Lung microvascular endothelial cell (primary cell): ENCODE measurements around the gene TYW1. TPM values are rescaled to one million over a fixed set of nuclear protein-coding genes. Genes with fewer than 3 reads are reported as not detected.
"Not testable (repeated sequence)": the region's sequence is repeated elsewhere in the genome, so short reads cannot be mapped to it uniquely, and the experiment has no call there.

Experiments used
- DNase-seq, 2 donors: peaks; one replicate each; pipeline versions ENCODE4 v3.0.0 to v3.0.0-alpha.2; 2010; ENCODE audit warnings: low read depth in 2 of 2
- total RNA-seq: library from RNA; depleted of rRNA; stranded (reverse); fragments of >200 nt; gene quantifications from 2 replicates; pipeline ENCODE4 v1.2.1, GENCODE V29; 2014

Gene TYW1
- total RNA-seq, 1 donor from 2014 or later, result 12.1 TPM

DNA sequence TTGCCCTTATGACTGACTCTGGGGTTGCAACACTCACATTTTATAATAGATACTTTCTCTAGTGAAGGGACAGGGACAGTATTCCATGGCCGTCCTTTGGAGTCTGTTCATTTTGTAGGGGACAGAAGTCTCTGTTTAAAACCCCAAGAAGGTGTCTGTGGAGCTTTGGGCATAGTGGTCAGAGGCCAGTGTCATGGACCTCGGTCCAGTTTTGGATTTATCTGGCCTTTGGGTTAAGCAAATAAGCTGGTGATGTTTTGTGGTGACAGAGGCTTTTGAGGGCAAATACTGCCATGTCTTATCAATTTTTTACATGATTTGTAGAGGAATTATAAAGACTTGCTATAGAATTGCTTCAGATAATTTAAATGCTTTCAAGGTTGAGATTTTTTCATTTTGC, 50.2 kb downstream of the TYW1 start:
- DNase-seq, result not testable (repeated sequence)

DNA sequence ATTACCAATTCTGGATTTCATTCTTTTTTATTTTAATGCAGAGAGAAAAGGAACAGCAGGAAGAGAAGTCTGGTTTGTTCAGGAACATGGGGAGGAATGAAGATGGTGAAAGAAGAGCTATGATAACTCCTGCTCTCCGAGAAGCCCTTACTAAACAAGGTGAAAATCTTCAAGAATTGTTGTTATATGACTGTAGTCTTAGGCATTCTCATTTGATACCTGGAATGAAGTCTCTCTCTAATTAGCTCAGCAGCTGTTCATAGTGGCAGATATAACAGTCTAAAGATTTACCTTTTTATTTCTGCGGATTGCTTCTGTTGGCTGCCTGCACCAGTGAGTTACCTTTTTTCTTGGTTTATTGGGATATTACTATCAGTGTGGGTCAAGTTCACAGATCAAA, 53.3 kb downstream of the TYW1 start:
- not testable (repeated sequence) for DNase-seq

DNA sequence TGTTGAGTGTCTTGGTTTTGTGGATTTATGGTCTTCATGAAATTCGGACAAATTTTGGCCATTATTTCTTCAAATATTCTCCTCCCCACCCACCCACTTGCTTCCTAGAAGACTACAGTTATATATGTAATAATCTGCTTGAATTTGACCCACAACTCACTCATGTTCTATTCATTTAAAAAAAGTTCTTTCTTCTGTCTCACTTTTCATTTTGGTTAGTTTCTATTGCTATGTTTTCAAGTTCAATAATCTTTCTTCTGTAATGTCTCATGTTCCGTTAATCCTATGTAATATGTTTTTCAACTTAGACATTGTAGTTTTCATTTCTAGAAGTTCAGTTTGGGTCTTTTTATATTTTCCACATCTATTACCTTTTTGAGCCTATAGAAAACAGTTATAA, 55.5 kb downstream of the TYW1 start:
- DNase-seq, result not testable (repeated sequence)

DNA sequence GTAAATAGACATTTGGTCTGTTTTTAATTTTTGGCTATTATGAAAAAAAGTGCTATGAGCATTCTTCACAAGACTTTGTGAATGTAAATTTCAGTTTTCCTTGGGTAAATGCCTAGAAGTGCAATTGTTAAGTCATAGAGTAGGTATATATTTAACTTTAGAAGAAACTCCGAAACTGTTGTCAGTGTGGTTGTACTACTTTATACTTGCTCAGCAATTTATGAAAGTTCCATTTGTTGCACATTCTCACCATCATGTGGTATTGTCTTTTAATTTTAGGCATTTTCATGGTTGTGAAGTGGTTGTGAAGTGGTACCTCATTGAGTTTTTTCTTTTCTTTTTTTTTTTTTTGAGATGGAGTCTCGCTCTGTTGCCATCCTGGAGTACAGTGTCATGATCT, 60.0 kb downstream of the TYW1 start:
- no peak for DNase-seq

DNA sequence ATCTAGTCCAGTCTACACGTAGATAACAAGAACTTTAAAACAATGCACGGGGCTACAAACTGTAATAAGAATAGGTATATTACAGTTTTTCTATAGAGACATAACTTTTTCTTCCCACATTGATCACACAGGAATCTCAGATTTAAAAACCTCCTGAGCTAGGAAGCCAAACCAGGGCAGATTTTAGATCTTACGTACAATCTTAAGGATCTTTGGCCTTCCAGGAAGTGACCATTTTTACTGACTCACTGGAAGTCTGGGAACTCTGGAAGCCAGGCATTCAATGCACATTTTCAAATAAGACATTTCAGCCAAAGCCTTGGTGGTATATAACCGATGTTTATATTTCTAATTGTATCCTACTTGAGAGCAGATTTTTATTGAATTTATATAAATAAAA, 64.7 kb downstream of the TYW1 start:
- DNase-seq, result peak in 1 of 2 donors; percentile 76

DNA sequence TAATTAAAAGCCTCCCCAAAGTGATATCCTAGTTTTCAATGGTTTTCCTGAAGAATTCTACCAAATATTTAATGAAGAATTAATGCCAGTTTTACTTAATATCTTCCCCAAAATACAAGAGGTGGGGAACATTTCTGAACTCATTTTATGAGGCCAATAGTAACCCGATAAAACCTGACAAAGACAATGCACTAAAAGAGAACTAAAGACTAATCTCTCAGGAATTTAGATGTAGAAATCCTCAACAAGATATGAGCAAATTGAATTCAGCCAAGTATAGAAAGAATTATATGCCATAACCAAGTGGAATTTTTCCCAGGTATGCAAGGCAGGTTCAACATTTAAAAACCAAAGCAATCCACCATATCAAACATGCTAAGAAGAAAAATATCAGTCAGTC, 66.2 kb downstream of the TYW1 start:
- not testable (repeated sequence) for DNase-seq

DNA sequence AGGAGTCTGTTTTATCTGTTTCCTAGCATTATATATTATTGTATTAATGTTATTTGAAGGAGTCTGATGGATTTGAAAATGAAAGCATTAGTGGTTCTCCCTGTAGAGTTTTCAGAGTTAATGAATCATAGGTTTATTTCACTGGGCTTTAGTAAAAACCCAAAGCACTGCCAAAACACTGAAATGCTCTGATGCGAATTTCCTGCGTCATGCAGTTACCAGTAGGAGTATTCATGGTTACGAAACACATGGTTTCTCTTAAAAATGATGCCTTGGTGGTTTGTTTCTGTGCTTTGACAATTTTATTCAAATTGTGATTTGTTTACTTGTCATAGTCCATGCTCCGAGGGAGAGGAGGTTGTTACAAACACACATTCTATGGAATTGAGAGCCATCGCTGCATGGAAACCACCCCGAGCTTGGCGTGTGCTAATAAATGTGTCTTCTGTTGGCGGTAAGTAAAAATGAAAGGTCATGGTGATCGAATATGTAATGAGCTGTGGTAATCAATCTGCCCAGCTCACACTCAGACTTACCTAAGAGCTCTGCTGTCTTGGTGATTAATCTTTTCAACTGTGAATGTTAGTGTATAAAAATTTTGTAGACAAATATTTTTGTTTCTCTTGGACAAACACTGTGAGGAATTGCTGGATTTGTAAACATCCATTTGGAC, 70.5 kb downstream of the TYW1 start:
- peak in 1 of 2 donors; percentile 17 for DNase-seq

DNA sequence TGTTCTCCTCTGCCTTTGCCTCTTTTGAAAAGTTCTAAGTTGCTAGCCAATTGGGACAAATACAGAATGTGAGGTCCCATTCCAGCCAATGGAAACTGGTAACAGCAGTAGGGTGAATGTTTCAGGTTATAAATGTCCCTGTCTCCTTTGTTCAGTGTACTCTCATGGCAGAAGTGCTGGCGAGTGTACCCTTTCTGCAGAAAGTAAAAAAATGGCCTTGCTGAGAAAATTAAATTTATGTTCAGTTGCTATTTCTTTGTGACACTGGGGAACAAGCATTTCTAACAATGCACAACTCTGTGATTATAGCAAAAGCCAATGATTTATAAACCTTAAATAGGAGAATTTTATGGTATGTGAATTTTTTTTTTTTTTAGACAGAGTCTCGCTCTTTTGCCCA, 79.5 kb downstream of the TYW1 start:
- DNase-seq, result not testable (repeated sequence)

DNA sequence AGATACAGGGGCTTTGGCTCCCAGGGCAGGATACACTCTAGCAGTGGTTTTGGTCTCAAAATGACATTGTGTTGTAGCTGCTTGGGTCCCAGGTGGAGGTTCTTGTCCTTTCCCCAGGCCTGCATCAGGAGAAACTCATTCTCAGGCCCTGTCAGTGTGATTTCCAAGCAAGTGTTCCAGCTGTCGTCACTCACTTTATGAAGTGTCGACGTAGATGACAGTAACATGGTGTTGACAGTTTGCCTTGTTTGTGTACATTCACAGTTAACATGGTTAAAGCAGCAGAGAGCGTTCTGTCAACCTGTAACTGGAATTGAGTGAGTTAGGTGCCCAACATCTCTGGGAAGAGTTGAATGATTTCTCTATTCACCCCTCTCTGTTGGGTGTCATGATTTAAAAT, 86.2 kb downstream of the TYW1 start:
- DNase-seq, result not testable (repeated sequence)

DNA sequence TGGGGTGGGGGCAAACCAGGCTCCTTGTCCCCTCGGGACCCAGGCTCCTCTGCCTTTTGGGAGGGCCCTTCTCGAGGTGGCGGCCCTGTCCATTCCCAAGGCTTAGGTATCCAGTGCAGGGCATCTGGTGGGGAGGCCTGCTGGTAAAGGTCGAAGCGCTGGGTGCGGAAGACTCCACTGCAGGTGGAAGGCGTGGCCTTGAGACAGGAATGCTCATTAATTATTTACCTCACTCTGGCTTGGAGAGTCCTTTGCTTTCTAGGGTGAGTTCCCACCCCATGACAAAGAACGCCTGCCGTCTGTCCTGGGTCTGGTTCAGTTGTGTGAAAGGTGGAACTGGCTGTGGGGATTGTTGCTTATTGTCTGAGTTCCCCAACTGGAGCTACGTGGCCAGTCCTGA, 92.6 kb downstream of the TYW1 start:
- DNase-seq, result not testable (repeated sequence)

DNA sequence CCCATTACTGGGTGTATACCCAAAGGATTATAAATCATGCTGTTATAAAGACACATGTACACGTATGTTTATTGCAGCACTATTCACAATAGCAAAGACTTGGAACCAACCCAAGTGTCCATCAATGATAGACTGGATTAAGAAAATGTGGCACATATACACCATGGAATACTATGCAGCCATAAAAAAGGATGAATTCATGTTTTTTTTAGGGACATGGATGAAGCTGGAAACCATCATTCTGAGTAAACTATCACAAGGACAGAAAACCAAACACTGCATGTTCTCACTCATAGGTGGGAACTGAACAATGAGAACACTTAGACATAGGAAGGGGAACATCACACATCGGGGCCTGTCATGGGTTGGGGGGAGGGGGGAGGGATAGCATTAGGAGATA, 94.4 kb downstream of the TYW1 start:
- not testable (repeated sequence) for DNase-seq

DNA sequence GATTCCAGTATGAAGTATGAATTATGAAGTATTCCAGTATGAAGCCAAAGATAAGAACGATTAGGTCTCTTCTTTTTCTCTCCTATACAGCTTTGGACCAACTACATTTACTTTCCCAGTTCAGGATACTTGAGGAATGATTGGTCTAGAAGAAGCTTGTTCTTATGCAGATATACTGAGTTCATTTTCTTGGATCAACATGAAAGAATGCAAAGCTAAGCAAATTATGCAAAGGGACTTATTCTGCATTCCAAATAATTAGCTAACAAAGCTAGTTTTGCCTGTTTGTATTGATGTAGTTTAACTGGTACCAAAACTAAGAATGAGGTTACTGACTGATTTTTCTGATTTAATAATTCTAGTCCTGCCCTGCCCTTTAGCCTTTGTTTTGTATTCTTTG, 101.4 kb downstream of the TYW1 start:
- not testable (repeated sequence) for DNase-seq

DNA sequence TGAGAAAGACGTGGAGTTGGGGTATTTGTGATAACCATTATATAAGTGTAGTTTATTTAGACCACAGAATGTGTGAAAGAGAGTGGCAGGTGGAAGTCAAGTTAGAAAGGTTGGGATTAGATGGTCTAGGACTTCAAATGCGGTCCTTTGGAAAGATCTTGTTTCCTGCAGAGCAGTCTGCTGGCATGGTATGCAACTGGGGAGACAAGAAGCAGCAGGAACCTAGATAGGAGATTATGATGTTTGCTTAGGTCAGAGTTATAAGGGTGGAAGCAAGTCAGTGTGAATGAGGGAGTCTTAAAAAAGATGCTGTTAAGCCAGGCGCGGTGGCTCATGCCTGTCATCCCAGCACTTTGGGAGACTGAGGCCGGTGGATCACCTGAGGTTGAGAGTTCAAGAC, 102.8 kb downstream of the TYW1 start:
- DNase-seq, result not testable (repeated sequence)

DNA sequence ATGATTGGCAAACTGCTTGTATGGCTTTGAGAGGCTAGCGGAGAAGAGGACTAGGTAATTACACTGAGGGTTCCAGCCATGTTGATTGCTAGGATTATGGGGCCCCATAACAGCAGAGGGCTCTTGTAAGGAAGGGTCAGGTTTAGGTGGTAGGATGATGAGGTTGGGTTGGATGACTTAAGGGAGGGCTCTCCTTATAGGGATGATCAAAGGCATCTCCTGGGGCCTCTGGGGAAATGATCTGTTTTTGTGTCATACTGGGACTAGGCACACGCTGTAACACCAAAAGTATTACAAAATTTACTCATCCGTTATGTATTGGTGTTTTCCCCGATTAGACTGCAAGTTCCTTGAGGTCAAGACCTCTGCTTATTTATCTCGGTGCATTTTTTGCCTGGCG, 103.4 kb downstream of the TYW1 start:
- not testable (repeated sequence) for DNase-seq

DNA sequence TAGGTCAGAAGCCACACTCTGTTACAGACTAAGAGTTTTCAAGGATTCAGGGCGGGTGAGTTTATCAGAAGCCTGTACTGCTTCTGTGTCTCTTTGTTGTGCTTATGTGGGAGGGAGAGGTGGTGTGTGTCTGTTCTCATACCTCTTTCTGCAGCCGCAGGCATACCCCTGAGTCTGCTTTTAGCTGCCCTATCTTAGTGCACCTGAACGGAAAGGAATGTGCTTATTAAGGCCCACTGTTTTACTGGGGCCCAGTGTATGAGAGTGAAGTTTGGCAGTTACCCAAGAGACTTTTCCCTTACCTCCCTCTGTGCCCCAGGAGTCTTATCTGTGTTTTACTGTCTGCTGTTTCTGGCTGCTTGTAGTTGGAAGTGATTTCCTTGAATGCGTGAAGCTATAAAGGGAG, 104.3 kb downstream of the TYW1 start:
- no peak for DNase-seq

DNA sequence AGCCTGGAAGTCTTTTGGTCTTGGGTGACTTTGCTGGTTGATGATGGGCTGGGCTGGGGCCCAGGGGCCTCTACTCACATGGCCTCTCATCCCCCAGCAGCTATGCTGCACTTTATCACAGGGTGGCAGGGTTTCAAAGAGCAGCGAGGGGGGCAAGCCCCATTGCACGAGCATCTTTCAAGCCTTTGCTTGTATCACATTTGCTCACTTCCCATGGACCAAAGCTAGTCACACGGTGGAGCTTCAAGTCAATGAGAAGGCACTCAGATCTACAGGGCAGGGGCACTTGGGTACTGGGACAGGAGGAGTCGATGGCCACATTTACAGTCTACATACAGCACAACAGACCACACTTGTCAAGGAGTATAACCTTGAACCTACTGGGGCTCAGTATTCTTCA, 108.3 kb downstream of the TYW1 start:
- DNase-seq, result not testable (repeated sequence)

DNA sequence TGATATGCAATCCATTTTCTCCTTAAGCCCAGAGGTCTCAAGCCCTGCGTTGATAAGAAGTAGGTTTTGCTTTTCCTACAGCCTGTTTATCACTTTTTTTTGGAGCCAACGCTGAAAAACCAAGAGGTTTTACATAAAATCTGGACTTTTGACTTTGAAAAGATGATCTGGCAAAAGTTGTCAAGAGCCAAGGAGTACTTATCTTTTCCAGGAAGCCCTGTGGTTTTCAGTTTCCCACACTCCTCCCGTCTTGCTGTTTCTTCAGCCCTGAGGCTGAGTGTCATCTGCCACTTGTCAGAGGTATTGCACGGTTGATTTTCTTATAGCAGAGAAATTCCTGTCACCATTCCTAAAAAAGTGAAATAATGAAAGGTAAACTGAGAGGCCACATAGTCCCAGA, 108.7 kb downstream of the TYW1 start:
- peak in 1 of 2 donors; percentile 27 for DNase-seq

DNA sequence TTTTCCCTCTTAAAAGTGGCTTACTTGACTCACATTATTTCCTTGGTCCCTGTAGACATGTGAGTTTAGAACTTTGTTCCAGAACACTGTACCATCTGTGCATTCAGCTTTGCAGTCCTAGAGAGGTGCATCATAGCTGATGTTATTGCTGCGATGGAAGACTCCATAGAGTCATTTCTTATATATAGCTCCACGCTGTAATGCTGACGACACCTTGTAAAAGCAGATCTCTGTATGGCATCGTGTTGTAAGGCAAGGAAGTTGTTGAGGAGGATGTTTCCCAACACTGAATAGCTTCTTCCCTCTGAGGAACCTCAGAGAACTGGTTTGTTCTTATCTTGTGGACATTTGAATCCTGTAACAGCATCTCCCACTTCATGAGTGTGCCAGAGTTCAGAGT, 109.6 kb downstream of the TYW1 start:
- not testable (repeated sequence) for DNase-seq

DNA sequence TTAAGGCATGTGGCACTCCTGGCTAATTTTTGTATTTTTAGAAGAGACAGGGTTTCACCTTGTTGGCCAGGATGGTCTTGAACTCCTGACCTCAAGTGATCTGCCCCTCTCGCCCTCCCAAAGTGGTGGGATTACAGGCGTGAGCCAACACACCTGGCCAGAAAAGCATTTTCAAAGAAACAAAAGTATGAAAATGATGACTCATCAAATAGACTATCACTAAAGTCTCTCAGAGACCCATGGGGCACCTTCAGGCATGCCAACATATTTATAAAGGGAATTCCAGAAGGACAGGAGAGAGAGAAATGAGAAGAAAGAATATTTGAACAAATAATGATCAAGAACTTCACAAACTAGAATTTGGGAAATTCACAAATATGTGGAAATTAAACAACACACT, 114.7 kb downstream of the TYW1 start:
- DNase-seq, result not testable (repeated sequence)

DNA sequence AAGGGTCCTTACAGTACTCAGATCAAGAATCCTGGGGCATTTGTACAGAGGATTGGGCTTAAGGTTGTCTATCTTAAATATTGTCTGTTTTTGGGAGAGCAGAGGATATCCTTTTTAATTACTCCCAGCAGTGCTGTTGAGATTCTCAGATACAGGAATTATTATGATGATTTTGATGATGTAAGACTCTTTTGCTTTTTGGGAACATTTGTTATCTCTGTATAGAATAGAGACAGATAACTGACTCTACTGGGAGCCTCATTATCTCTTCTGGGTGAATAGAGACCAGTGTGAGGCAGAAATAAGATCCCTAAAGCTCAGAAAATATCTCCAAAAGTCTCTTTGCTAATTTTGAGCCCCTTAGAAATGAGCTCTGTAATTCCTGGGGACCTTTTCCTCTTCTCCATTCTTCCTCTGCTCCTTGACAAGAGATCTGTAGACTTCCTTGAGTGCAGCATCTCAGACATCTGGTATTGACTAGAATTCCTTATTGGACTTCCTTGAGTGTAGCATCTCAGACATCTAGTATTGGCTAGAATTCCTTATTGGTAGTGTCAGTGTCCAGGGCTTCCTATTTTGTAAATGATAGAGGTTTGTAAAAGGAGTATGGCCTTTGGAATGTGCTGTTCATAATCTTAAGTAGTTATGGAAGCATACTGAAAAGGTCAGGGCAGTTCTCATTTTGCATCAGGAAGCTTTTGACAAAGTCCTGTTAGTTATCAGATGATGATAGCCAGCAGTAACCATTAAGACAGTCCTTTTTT, 118.0 kb downstream of the TYW1 start:
- peak in 1 of 2 donors; percentile 63 for DNase-seq

DNA sequence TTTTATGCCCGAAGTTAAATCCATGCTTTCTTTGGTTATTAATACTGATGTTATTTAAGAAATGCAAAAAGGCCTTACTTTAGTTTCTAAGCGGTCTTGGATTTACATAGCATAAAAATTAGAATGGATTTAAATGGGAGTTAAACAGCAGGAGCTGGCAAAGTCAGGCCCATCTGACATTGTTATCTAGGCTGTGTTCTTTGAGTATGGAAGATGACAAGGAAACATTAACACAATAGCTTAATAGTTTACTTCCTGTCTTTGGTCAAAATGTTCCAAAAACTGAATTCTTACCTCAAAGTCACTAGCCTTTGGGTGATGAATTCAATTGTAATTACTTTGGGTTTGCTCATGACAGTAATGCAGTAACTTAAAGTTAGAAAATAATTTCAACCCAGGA, 123.9 kb downstream of the TYW1 start:
- peak; percentile 7 to 43 for DNase-seq

DNA sequence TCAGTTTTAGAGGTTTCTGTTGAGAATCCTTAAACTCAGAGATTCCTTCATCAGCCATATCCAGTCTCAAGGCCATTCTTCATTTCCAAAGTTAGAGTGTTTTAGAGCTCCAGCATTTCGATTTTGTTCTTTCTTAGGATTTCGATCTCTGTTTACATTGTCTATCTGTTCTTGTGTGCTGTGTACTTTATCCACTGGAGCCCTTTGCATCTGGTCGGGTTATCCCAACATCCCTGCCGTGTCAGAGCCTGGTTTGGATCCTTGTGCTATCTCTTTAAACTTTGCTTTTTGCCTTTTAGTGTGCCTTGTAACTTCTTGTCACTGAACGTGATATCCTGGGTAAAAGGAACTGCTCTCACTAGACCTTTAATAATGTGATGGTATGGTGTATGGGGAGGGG, 131.6 kb downstream of the TYW1 start:
- not testable (repeated sequence) for DNase-seq

DNA sequence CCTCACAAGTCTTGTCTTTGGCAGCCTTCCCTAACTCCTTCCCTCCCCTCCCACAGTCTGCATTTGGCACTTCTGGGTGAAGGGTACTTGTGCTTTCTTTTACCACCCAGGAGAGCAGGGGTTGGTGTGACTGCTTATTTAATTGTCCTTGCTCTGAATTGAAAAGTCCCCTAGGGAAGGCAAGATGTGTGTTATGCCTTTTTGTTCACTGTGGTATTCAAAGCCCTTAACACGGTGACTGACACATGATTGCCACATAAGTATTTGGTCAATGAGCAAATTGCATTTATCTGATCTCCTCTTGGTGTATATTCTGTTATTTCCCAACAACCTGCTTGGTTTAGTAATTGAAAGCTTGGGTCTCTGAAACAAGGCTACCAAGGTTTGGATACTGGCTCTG, 134.1 kb downstream of the TYW1 start:
- DNase-seq, result not testable (repeated sequence)
